ENCODE data around the gene YWHAB.
"Not testable (repeated sequence)": the region's sequence is repeated elsewhere in the genome, so short reads cannot be mapped to it uniquely, and the experiment has no call there.

Gene YWHAB

DNA sequence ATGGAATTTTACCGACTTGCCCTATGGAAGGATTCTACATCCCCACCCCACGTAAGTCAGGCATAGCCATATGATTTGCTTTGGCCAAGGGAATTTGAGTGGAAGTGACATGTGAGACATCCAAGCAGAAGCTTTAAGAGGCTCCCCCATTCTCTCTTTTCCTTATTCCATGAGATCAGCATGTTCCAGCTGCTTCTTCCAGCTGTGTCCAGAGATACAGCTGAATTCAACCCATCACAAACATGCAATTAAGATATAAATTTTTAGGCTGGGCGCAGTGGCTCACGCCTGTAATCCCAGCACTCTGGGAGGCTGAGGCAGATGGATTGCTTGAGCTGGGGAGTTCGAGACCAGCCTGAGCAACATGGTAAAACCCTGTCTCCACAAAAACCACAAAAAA, 16.0 kb upstream of the YWHAB start:
- Histone ChIP-seq H3K9me3 (ENCODE audit: insufficient read depth, low read length) (no peaks in the 10 kb centered on the region), H3K9ac (ENCODE audit: insufficient read length, low read depth) (no peak overlapping the region), H3K4me3 (ENCODE audit: insufficient read length, low read depth) (no peak overlapping the region), H3K36me3 (ENCODE audit: insufficient read depth, insufficient read length, low read length) (no peaks in the 10 kb centered on the region), H3K27me3 (ENCODE audit: insufficient read depth, insufficient read length) (no peaks in the 10 kb centered on the region), H3K4me1 (ENCODE audit: insufficient read depth, insufficient read length) (no peaks in the 10 kb centered on the region)
- no peak for TF ChIP-seq SUZ12 (IDR thresholded peaks at IDR 0.05; ENCODE audit: extremely low read depth, insufficient read depth, insufficient read length)
- no peak for TF ChIP-seq YY1 (IDR thresholded peaks at IDR 0.05; ENCODE audit: insufficient read depth, insufficient read length)
- no peak for TF ChIP-seq ZNF274 (IDR thresholded peaks at IDR 0.05; ENCODE audit: low read depth, low read length)
- DNase-seq (ENCODE audit: low read depth, low spot score): no peak

DNA sequence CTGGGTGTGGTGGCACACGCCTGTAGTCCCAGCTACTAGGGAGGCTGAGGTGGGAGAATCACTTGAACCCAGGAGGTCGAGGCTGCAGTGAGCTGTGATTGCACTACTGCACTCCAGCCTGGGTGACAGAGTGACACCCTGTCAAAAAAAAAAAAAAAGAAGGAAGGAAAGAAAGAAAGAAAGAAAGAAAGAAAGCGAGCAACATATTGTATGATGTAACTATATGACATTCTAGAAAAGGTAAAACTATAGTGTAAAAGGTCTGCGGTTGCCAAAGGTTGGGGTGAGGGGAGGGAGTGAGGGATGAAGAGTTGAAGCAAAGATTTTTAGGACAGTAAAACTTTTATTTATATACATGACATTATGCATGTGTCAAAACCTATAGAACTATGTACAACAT, 3.1 kb upstream of the YWHAB start:
- not testable (repeated sequence) for H3K9me3 ChIP-seq (ENCODE audit: insufficient read depth, low read length); H3K27me3 ChIP-seq (ENCODE audit: insufficient read depth, insufficient read length); H3K4me3 ChIP-seq (ENCODE audit: insufficient read length, low read depth); H3K36me3 ChIP-seq (ENCODE audit: insufficient read depth, insufficient read length, low read length); H3K4me1 ChIP-seq (ENCODE audit: insufficient read depth, insufficient read length); DNase-seq (ENCODE audit: low read depth, low spot score); H3K9ac ChIP-seq (ENCODE audit: insufficient read length, low read depth)

DNA sequence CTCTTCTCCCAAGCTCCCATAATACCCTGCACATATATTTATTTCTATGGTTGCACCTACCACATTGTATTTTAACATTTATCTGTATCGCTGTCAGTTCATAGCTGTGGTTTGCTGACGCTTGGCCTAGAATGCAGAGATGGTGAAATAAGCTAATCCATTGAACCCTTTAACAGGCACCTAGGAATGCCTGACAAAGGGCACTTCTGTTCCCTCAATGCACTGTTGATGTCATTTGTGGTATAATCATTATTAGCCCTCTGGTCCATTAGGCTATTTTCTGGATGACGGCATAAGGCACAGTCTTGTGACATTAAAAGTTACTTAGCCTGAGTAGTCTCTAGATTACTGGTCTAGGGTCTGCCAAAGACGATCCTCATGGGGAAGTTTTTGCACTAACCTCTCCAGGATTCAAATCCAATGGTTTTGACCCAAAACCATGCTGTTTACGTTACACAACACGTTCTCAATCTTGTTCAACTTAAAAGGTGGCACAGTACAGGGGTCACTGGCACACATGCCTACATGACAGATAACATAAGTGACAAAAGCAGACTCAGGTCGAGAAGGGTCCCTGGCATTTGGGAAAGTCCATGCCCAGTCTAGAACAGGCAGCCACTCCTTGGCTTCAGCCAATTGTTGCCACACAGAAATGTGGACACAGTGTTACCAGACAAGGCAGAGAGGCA, 2.1 kb upstream of the YWHAB start:
- H3K9ac ChIP-seq (ENCODE audit: insufficient read length, low read depth): no peak overlapping the region
- no peaks in the 10 kb centered on the region for H3K9me3 ChIP-seq (ENCODE audit: insufficient read depth, low read length)
- H3K27me3 ChIP-seq (ENCODE audit: insufficient read depth, insufficient read length): no peaks in the 10 kb centered on the region
- DNase-seq (ENCODE audit: low read depth, low spot score): no peak
- no peak for TF ChIP-seq ZNF274 (IDR thresholded peaks at IDR 0.05; ENCODE audit: low read depth, low read length)
- no peak for TF ChIP-seq YY1 (IDR thresholded peaks at IDR 0.05; ENCODE audit: insufficient read depth, insufficient read length)
- TF ChIP-seq SUZ12 (IDR thresholded peaks at IDR 0.05; ENCODE audit: extremely low read depth, insufficient read depth, insufficient read length): no peak
- H3K4me1 ChIP-seq (ENCODE audit: insufficient read depth, insufficient read length): peaks cover 2% of the 10 kb centered on the region
- peaks cover 13% of the 10 kb centered on the region for H3K36me3 ChIP-seq (ENCODE audit: insufficient read depth, insufficient read length, low read length)
- H3K4me3 ChIP-seq (ENCODE audit: insufficient read length, low read depth): no peak overlapping the region

DNA sequence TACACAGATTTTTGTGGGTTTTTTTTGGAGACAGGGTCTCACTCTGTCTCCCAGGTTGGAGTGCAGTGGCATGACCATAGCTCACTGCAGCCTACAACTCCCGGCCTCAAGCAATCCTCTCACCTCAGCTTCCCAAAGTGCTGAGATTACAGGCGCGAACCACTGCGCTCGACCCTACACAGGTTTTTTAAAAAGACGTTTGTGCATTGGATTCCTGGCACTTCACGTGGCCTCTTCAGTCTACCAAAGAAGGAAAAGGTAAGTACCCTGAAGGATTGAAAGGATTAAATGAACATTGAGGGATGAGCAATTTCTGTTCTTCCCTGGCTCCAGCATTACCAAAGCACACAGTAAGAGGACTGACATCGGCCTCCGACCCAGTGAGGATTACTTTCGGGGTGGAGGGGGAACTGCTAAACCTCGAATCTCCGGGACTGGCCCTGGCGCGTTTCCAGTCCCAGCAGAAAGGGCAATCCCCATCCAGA, 556 bp upstream of the YWHAB start:
- Histone ChIP-seq H3K27me3 (ENCODE audit: insufficient read depth, insufficient read length) (no peaks in the 10 kb centered on the region), H3K9me3 (ENCODE audit: insufficient read depth, low read length) (no peaks in the 10 kb centered on the region), H3K4me3 (ENCODE audit: insufficient read length, low read depth) (peak overlapping the region; percentile 21), H3K9ac (ENCODE audit: insufficient read length, low read depth) (peak overlapping the region; percentile 57), H3K36me3 (ENCODE audit: insufficient read depth, insufficient read length, low read length) (peaks cover 28% of the 10 kb centered on the region), H3K4me1 (ENCODE audit: insufficient read depth, insufficient read length) (peaks cover 2% of the 10 kb centered on the region)
- TF ChIP-seq SUZ12 (IDR thresholded peaks at IDR 0.05; ENCODE audit: extremely low read depth, insufficient read depth, insufficient read length) (no peak), ZNF274 (IDR thresholded peaks at IDR 0.05; ENCODE audit: low read depth, low read length) (no peak), YY1 (IDR thresholded peaks at IDR 0.05; ENCODE audit: insufficient read depth, insufficient read length) (no peak)
- no peak for DNase-seq (ENCODE audit: low read depth, low spot score)

DNA sequence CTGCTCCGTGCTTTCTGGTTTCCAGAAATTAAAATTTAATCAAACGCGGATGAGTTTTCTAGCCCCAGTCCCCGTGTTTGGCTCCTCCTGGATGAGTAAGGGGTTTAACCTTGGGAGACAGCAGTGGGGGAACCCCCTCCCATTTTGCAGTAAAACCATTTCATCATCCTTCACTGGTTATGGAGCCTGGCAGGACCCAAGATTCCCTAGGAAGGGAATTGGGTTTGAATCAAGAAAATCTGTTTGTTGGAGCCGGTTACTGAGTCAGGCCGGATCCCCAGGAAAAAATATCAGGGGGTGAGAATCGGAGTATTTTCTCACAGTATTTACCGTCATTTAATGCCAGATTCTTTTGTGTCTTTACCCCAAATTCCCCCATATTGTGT, 754 bp downstream of the YWHAB start:
- DNase-seq (ENCODE audit: low read depth, low spot score): no peak
- Histone ChIP-seq H3K36me3 (ENCODE audit: insufficient read depth, insufficient read length, low read length) (peaks cover 36% of the 10 kb centered on the region), H3K27me3 (ENCODE audit: insufficient read depth, insufficient read length) (no peaks in the 10 kb centered on the region), H3K4me3 (ENCODE audit: insufficient read length, low read depth) (peak overlapping the region; percentile 89), H3K9me3 (ENCODE audit: insufficient read depth, low read length) (no peaks in the 10 kb centered on the region), H3K9ac (ENCODE audit: insufficient read length, low read depth) (peak overlapping the region; percentile 94), H3K4me1 (ENCODE audit: insufficient read depth, insufficient read length) (peaks cover 2% of the 10 kb centered on the region)
- TF ChIP-seq SUZ12 (IDR thresholded peaks at IDR 0.05; ENCODE audit: extremely low read depth, insufficient read depth, insufficient read length) (no peak), ZNF274 (IDR thresholded peaks at IDR 0.05; ENCODE audit: low read depth, low read length) (no peak), YY1 (IDR thresholded peaks at IDR 0.05; ENCODE audit: insufficient read depth, insufficient read length) (no peak)

DNA sequence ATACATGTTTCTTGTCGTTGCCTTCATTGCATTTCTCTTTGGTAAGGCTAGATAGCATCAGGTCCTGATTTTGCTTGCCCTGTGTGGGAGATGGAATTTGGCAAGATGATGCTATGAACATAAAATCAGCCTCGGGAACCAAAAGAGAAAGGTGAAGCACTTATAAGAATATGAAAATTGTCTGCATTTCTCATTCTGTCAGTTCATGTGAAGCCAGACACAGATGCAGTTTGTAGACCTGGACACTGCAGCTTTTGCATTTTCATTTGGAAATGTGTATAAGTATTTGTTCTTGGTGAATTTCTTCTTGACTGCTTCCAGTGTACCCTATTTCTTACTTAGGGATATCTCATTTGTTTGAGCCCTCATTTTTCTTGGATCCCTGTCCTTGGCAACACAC, 1.3 kb downstream of the YWHAB start:
- TF ChIP-seq ZNF274 (IDR thresholded peaks at IDR 0.05; ENCODE audit: low read depth, low read length) (no peak), YY1 (IDR thresholded peaks at IDR 0.05; ENCODE audit: insufficient read depth, insufficient read length) (no peak), SUZ12 (IDR thresholded peaks at IDR 0.05; ENCODE audit: extremely low read depth, insufficient read depth, insufficient read length) (no peak)
- DNase-seq (ENCODE audit: low read depth, low spot score): no peak
- Histone ChIP-seq H3K27me3 (ENCODE audit: insufficient read depth, insufficient read length) (no peaks in the 10 kb centered on the region), H3K4me1 (ENCODE audit: insufficient read depth, insufficient read length) (peaks cover 2% of the 10 kb centered on the region), H3K9me3 (ENCODE audit: insufficient read depth, low read length) (no peaks in the 10 kb centered on the region), H3K9ac (ENCODE audit: insufficient read length, low read depth) (peak overlapping the region; percentile 94), H3K4me3 (ENCODE audit: insufficient read length, low read depth) (peak overlapping the region; percentile 89), H3K36me3 (ENCODE audit: insufficient read depth, insufficient read length, low read length) (peaks cover 37% of the 10 kb centered on the region)

DNA sequence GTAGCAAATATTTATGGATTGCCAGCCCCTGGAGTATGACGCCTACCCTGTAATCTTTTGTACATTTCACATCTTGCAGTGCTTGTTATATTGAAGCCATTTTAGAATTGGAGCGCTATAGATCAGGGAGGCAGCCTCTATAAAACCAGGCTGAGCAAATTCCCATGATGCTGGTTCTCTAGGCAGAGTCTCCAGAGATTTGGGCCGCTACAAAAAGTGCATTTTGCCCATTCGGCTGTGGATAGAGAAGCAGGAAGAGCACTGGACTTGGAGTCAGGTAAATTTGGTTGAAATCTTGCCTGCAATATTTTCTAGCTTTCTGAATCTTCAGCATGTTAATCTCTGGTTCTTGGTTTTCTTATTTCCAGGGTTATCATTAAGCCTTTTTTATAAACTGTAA, 2.0 kb downstream of the YWHAB start:
- no peaks in the 10 kb centered on the region for H3K9me3 ChIP-seq (ENCODE audit: insufficient read depth, low read length)
- H3K9ac ChIP-seq (ENCODE audit: insufficient read length, low read depth): peak overlapping the region; percentile 94
- peaks cover 2% of the 10 kb centered on the region for H3K4me1 ChIP-seq (ENCODE audit: insufficient read depth, insufficient read length)
- H3K4me3 ChIP-seq (ENCODE audit: insufficient read length, low read depth): peak overlapping the region; percentile 89
- TF ChIP-seq SUZ12 (IDR thresholded peaks at IDR 0.05; ENCODE audit: extremely low read depth, insufficient read depth, insufficient read length) (no peak), ZNF274 (IDR thresholded peaks at IDR 0.05; ENCODE audit: low read depth, low read length) (no peak), YY1 (IDR thresholded peaks at IDR 0.05; ENCODE audit: insufficient read depth, insufficient read length) (no peak)
- H3K36me3 ChIP-seq (ENCODE audit: insufficient read depth, insufficient read length, low read length): peaks cover 42% of the 10 kb centered on the region
- DNase-seq (ENCODE audit: low read depth, low spot score): no peak
- H3K27me3 ChIP-seq (ENCODE audit: insufficient read depth, insufficient read length): no peaks in the 10 kb centered on the region
